GM19455 (cell line): ENCODE measurements around the gene ZNF205.

Experiments
- ATAC-seq: cut with Tn5 transposase; IDR thresholded peaks from one replicate; pipeline ENCODE4 v1.9.1; 2021; ENCODE audit not compliant: unreplicated experiment

ZNF205 gene

GRCh38 chr16:3101018-3101840 lies 11.2 kb upstream of the ZNF205 start:
- no peak for ATAC-seq

- ATAC-seq: no peak
Observed at GRCh38 chr16:3101841-3102470, 10.4 kb upstream of the ZNF205 start.

- peak; percentile 90 for ATAC-seq
Observed at GRCh38 chr16:3106205-3106928, 6.0 kb upstream of the ZNF205 start.

GRCh38 chr16:3112881-3113574 lies 642 bp downstream of the ZNF205 start:
- no peak for ATAC-seq

GRCh38 chr16:3113765-3114479 lies 1.5 kb downstream of the ZNF205 start:
- ATAC-seq: no peak

- ATAC-seq: no peak
Observed at GRCh38 chr16:3115003-3115402, 2.6 kb downstream of the ZNF205 start.

GRCh38 chr16:3115561-3115960 lies 3.2 kb downstream of the ZNF205 start:
- ATAC-seq: no peak

- no peak for ATAC-seq
Observed at GRCh38 chr16:3118204-3118790, 5.9 kb downstream of the ZNF205 start.

- no peak for ATAC-seq
Observed at GRCh38 chr16:3118846-3119245, 6.5 kb downstream of the ZNF205 start.

GRCh38 chr16:3119286-3119685 lies 6.9 kb downstream of the ZNF205 start:
- no peak for ATAC-seq

- no peak for ATAC-seq
Observed at GRCh38 chr16:3119701-3120408, 7.5 kb downstream of the ZNF205 start.

- no peak for ATAC-seq
Observed at GRCh38 chr16:3120435-3120834, 8.0 kb downstream of the ZNF205 start.

GRCh38 chr16:3121851-3122467 lies 9.6 kb downstream of the ZNF205 start:
- no peak for ATAC-seq

- no peak for ATAC-seq
Observed at GRCh38 chr16:3122926-3123570, 10.7 kb downstream of the ZNF205 start.

- peak; percentile 80 for ATAC-seq
Observed at GRCh38 chr16:3123986-3124886, 11.8 kb downstream of the ZNF205 start.

- ATAC-seq: no peak
Observed at GRCh38 chr16:3127745-3128144, 15.4 kb downstream of the ZNF205 start.
